ENCODE measurements around the gene GRAMD2A.

- TF ChIP-seq POLR2A (IDR thresholded peaks at IDR 0.05), result no peak
- TF ChIP-seq POLR2AphosphoS5 (IDR thresholded peaks at IDR 0.05), result no peak
Observed at GRCh38 chr15:72198356-72199204, 993 bp upstream of the GRAMD2A start.
